ENCODE results near the gene MRM2.

MRM2 gene

DNA sequence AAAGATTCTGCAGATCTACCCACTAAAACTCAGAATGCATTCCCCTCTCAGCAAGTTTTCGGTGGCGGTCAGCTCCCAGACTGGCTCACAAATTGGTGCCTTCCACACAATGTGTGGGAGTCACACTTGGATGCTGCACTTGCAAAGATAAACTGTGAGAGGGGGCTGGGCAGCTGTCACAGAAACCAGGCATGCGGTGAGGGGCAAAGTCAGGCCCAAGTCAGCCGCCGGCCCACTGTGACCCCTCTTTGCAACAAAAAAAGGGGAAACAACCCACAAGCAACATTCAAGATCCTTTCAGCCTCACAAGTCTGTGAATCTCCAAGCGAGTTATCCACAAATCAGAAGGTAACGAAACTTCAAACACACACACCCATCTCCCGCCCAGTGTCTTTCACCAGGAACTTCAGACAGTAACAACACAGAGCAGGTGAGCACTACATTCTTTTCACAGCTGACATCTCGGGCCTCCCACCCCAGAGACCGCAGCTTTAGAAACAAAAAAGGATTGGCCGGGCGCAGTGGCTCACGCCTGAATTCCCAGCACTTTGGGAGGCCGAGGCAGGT lies 40.3 kb upstream of the MRM2 start:
- Histone ChIP-seq H3K36me3 (ENCODE audit: insufficient read depth, insufficient read length, low read length) (peaks cover 5% of the 10 kb centered on the region), H3K4me1 (ENCODE audit: insufficient read depth, insufficient read length) (peaks cover 15% of the 10 kb centered on the region), H3K9me3 (ENCODE audit: insufficient read depth, low read length) (no peaks in the 10 kb centered on the region), H3K9ac (ENCODE audit: insufficient read length, low read depth) (no peak overlapping the region), H3K4me3 (ENCODE audit: insufficient read length, low read depth) (no peak overlapping the region), H3K27me3 (ENCODE audit: insufficient read depth, insufficient read length) (no peaks in the 10 kb centered on the region)
- TF ChIP-seq YY1 (IDR thresholded peaks at IDR 0.05; ENCODE audit: insufficient read depth, insufficient read length), result no peak
- no peak for TF ChIP-seq ZNF274 (IDR thresholded peaks at IDR 0.05; ENCODE audit: low read depth, low read length)
- no peak for TF ChIP-seq SUZ12 (IDR thresholded peaks at IDR 0.05; ENCODE audit: extremely low read depth, insufficient read depth, insufficient read length)
- no peak for DNase-seq (ENCODE audit: low read depth, low spot score)

DNA sequence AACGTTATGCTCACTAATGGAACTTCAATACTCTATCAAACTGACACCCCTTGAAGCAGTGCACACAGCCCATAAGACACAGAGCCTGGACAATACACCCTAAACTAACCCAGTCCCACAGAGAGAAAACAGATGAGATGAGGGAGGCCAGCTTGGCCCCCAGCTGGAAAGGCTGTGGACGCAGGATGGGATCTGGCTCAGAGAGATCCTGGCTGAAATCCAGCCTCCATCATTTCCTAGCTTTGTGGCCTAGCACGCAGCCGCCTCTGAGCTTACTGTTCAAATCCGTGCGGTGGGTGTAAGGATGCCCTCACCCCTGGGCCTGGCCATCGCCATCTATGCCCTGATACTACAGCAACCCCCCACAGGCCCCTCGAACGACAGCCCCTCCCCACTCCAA lies 39.5 kb upstream of the MRM2 start:
- Histone ChIP-seq H3K4me3 (ENCODE audit: insufficient read length, low read depth) (no peak overlapping the region), H3K9me3 (ENCODE audit: insufficient read depth, low read length) (no peaks in the 10 kb centered on the region), H3K9ac (ENCODE audit: insufficient read length, low read depth) (no peak overlapping the region), H3K4me1 (ENCODE audit: insufficient read depth, insufficient read length) (peaks cover 15% of the 10 kb centered on the region), H3K27me3 (ENCODE audit: insufficient read depth, insufficient read length) (no peaks in the 10 kb centered on the region), H3K36me3 (ENCODE audit: insufficient read depth, insufficient read length, low read length) (peaks cover 11% of the 10 kb centered on the region)
- TF ChIP-seq SUZ12 (IDR thresholded peaks at IDR 0.05; ENCODE audit: extremely low read depth, insufficient read depth, insufficient read length) (no peak), YY1 (IDR thresholded peaks at IDR 0.05; ENCODE audit: insufficient read depth, insufficient read length) (no peak), ZNF274 (IDR thresholded peaks at IDR 0.05; ENCODE audit: low read depth, low read length) (no peak)
- no peak for DNase-seq (ENCODE audit: low read depth, low spot score)

DNA sequence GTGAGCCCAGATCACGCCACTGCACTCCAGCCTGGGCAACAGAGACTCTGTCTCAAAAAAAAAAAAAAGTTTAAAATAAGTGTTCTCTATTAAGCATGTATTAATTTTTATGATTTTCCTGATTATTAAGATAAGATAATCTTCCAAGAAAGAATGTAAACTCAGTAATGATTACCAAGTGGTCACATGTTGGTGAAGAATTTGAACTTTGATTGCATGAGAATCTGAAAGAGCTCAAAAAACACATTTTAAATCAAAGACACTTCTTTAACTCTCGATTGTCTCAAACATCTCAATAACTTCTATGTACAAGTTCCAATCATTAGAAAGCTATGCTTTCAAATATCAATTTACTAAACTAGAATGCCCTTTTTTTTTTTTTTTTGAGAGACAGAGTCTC lies 38.4 kb upstream of the MRM2 start:
- Histone ChIP-seq H3K4me1 (ENCODE audit: insufficient read depth, insufficient read length) (peaks cover 15% of the 10 kb centered on the region), H3K27me3 (ENCODE audit: insufficient read depth, insufficient read length) (no peaks in the 10 kb centered on the region), H3K9me3 (ENCODE audit: insufficient read depth, low read length) (no peaks in the 10 kb centered on the region), H3K36me3 (ENCODE audit: insufficient read depth, insufficient read length, low read length) (peaks cover 16% of the 10 kb centered on the region), H3K4me3 (ENCODE audit: insufficient read length, low read depth) (no peak overlapping the region), H3K9ac (ENCODE audit: insufficient read length, low read depth) (no peak overlapping the region)
- TF ChIP-seq SUZ12 (IDR thresholded peaks at IDR 0.05; ENCODE audit: extremely low read depth, insufficient read depth, insufficient read length), result no peak
- TF ChIP-seq YY1 (IDR thresholded peaks at IDR 0.05; ENCODE audit: insufficient read depth, insufficient read length), result no peak
- no peak for TF ChIP-seq ZNF274 (IDR thresholded peaks at IDR 0.05; ENCODE audit: low read depth, low read length)
- no peak for DNase-seq (ENCODE audit: low read depth, low spot score)

DNA sequence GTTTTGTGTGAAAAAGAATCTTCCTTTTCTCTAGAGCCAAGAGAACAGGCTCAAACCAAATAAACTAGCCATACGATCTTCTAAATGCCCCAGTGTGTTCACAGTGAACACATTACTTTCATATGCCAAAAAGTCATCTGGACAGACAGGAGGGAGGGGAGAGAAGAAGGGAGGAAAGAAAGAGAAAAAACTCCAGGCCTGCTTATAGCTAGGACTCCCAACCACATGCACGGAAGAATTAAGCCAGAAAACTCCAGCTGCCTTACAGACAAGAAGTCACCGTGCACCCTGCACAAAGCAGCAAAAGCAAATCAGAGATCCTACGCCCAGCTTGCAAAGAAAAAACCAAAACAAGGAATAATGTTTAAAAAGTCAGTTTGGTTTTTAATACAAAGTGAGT lies 37.9 kb upstream of the MRM2 start:
- TF ChIP-seq SUZ12 (IDR thresholded peaks at IDR 0.05; ENCODE audit: extremely low read depth, insufficient read depth, insufficient read length), result no peak
- no peak for TF ChIP-seq YY1 (IDR thresholded peaks at IDR 0.05; ENCODE audit: insufficient read depth, insufficient read length)
- TF ChIP-seq ZNF274 (IDR thresholded peaks at IDR 0.05; ENCODE audit: low read depth, low read length), result no peak
- no peak overlapping the region for H3K4me3 ChIP-seq (ENCODE audit: insufficient read length, low read depth)
- peaks cover 15% of the 10 kb centered on the region for H3K4me1 ChIP-seq (ENCODE audit: insufficient read depth, insufficient read length)
- DNase-seq (ENCODE audit: low read depth, low spot score), result no peak
- H3K36me3 ChIP-seq (ENCODE audit: insufficient read depth, insufficient read length, low read length), result peaks cover 20% of the 10 kb centered on the region
- no peak overlapping the region for H3K9ac ChIP-seq (ENCODE audit: insufficient read length, low read depth)
- no peaks in the 10 kb centered on the region for H3K9me3 ChIP-seq (ENCODE audit: insufficient read depth, low read length)
- H3K27me3 ChIP-seq (ENCODE audit: insufficient read depth, insufficient read length), result no peaks in the 10 kb centered on the region

DNA sequence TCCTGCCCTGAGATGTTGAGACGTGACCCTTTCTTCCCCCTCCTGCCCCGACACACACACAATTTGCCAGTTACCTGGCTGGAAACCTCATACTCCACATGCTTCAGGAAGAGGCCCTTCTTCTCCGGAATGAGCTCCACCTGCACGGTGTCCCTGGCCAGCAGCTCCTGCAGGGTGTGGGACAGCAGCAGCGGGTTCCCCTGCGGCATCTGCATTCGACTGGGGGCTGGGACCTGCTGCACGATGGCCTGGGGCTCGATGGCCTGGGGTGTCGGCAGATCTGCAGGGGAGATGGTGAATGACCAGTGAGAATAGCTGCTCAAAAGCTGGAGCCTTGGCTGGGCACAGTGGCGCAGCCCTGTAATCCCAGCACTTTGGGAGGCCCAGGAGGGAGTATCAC lies 36.0 kb upstream of the MRM2 start:
- H3K4me3 ChIP-seq (ENCODE audit: insufficient read length, low read depth), result no peak overlapping the region
- H3K27me3 ChIP-seq (ENCODE audit: insufficient read depth, insufficient read length), result no peaks in the 10 kb centered on the region
- H3K36me3 ChIP-seq (ENCODE audit: insufficient read depth, insufficient read length, low read length), result peaks cover 32% of the 10 kb centered on the region
- no peak for TF ChIP-seq SUZ12 (IDR thresholded peaks at IDR 0.05; ENCODE audit: extremely low read depth, insufficient read depth, insufficient read length)
- no peak for TF ChIP-seq ZNF274 (IDR thresholded peaks at IDR 0.05; ENCODE audit: low read depth, low read length)
- H3K9ac ChIP-seq (ENCODE audit: insufficient read length, low read depth), result no peak overlapping the region
- H3K4me1 ChIP-seq (ENCODE audit: insufficient read depth, insufficient read length), result peaks cover 11% of the 10 kb centered on the region
- H3K9me3 ChIP-seq (ENCODE audit: insufficient read depth, low read length), result no peaks in the 10 kb centered on the region
- no peak for DNase-seq (ENCODE audit: low read depth, low spot score)

DNA sequence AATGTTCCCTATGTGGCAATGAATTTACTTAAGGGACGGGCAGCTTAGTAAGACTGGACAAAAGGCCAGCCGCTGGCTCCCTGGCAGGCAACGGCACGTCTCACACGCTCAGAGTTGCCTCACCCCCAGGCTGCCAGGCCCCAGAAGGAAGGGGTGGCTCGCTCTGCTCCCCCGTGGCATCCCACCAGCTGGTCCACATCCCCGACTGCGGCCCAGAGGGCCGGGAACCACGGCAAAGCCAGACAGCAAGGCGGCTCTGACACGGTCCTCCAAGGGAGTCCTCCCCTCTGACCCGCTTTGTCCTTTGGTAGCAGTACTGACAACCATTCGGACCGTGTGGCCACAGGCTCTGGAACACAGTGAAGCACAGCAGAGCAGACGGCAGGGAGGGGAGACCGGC lies 34.1 kb upstream of the MRM2 start:
- H3K9ac ChIP-seq (ENCODE audit: insufficient read length, low read depth), result no peak overlapping the region
- peaks cover 12% of the 10 kb centered on the region for H3K4me1 ChIP-seq (ENCODE audit: insufficient read depth, insufficient read length)
- H3K9me3 ChIP-seq (ENCODE audit: insufficient read depth, low read length), result no peaks in the 10 kb centered on the region
- H3K4me3 ChIP-seq (ENCODE audit: insufficient read length, low read depth), result no peak overlapping the region
- H3K27me3 ChIP-seq (ENCODE audit: insufficient read depth, insufficient read length), result no peaks in the 10 kb centered on the region
- H3K36me3 ChIP-seq (ENCODE audit: insufficient read depth, insufficient read length, low read length), result peaks cover 42% of the 10 kb centered on the region
- no peak for DNase-seq (ENCODE audit: low read depth, low spot score)
- TF ChIP-seq YY1 (IDR thresholded peaks at IDR 0.05; ENCODE audit: insufficient read depth, insufficient read length) (no peak), ZNF274 (IDR thresholded peaks at IDR 0.05; ENCODE audit: low read depth, low read length) (no peak), SUZ12 (IDR thresholded peaks at IDR 0.05; ENCODE audit: extremely low read depth, insufficient read depth, insufficient read length) (no peak)

DNA sequence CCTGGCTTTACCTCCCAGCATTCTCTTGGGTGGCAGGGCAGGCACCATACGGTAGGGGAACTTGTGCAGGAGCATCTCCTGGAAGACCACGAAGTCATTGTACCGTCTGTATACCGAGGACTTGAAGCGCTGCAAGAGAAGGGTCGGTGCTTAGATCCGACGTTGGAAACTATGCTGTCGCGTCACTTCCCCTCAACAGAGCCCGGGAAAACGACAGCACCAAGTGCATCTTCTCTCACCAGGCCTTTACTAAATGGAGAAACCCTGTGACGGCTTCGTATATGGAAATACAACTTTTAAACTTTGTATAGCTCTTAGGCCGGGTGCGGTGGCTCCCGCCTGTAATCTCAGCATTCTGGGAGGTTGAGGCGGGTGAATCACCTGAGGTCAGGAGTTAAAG lies 33.1 kb upstream of the MRM2 start:
- TF ChIP-seq ZNF274 (IDR thresholded peaks at IDR 0.05; ENCODE audit: low read depth, low read length) (no peak), SUZ12 (IDR thresholded peaks at IDR 0.05; ENCODE audit: extremely low read depth, insufficient read depth, insufficient read length) (no peak), YY1 (IDR thresholded peaks at IDR 0.05; ENCODE audit: insufficient read depth, insufficient read length) (no peak)

More for the DNA sequence above, 33.1 kb upstream of the MRM2 start:
- Histone ChIP-seq H3K9me3 (ENCODE audit: insufficient read depth, low read length) (no peaks in the 10 kb centered on the region), H3K27me3 (ENCODE audit: insufficient read depth, insufficient read length) (no peaks in the 10 kb centered on the region), H3K9ac (ENCODE audit: insufficient read length, low read depth) (no peak overlapping the region), H3K4me3 (ENCODE audit: insufficient read length, low read depth) (no peak overlapping the region), H3K4me1 (ENCODE audit: insufficient read depth, insufficient read length) (peaks cover 21% of the 10 kb centered on the region), H3K36me3 (ENCODE audit: insufficient read depth, insufficient read length, low read length) (peaks cover 43% of the 10 kb centered on the region)
- no peak for DNase-seq (ENCODE audit: low read depth, low spot score)

All from NT2/D1 (cell line).